Fibroblast of villous mesenchyme (primary cell): Measurements from ENCODE around the gene UGT2B10. TPM values are rescaled to one million over a fixed set of nuclear protein-coding genes. Genes with fewer than 3 reads are reported as not detected.

Experiments
- DNase-seq: peaks from one replicate; pipeline ENCODE4 v3.0.0-alpha.2; 2010; ENCODE audit warnings: low read depth
- H3K4me3 ChIP-seq: 2 replicates; pipeline ENCODE4 v1.5.1; 2011; ENCODE audit warnings: low read depth, mild to moderate bottlenecking, low read length
- CTCF ChIP-seq: IDR thresholded peaks from 2 replicates; pipeline ENCODE4 v1.5.1; 2012; ENCODE audit warnings: low read depth, mild to moderate bottlenecking, low read length; ENCODE audit not compliant: insufficient read depth
- total RNA-seq: library from RNA; depleted of rRNA; stranded (reverse); fragments of >200 nt; gene quantifications from 2 replicates; pipeline ENCODE4 v1.2.3, GENCODE V29; 2012

UGT2B10 gene
- total RNA-seq, 1 donor, result not detected

GRCh38 chr4:68859655-68860054 is 43.9 kb downstream of the UGT2B10 start:
- no peak overlapping the region for H3K4me3 ChIP-seq
- no peak for TF ChIP-seq CTCF
- no peak for DNase-seq

- no peak overlapping the region for H3K4me3 ChIP-seq
- TF ChIP-seq CTCF, result no peak
- DNase-seq, result no peak
Measured at GRCh38 chr4:68861057-68861456, 45.3 kb downstream of the UGT2B10 start.

- no peak for TF ChIP-seq CTCF
- H3K4me3 ChIP-seq, result no peak overlapping the region
- DNase-seq, result no peak
Measured at GRCh38 chr4:68864438-68865187, 48.8 kb downstream of the UGT2B10 start.

- H3K4me3 ChIP-seq, result no peak overlapping the region
- TF ChIP-seq CTCF, result no peak
- DNase-seq, result no peak
Measured at GRCh38 chr4:68865188-68865638, 49.4 kb downstream of the UGT2B10 start.

- H3K4me3 ChIP-seq, result no peak overlapping the region
- DNase-seq, result no peak
- no peak for TF ChIP-seq CTCF
Measured at GRCh38 chr4:68865760-68866159, 50.0 kb downstream of the UGT2B10 start.

GRCh38 chr4:68869274-68869773 is 53.5 kb downstream of the UGT2B10 start:
- H3K4me3 ChIP-seq, result no peak overlapping the region
- TF ChIP-seq CTCF, result no peak
- DNase-seq, result no peak
